ENCODE data around the gene MTMR2.

MTMR2 gene

DNA sequence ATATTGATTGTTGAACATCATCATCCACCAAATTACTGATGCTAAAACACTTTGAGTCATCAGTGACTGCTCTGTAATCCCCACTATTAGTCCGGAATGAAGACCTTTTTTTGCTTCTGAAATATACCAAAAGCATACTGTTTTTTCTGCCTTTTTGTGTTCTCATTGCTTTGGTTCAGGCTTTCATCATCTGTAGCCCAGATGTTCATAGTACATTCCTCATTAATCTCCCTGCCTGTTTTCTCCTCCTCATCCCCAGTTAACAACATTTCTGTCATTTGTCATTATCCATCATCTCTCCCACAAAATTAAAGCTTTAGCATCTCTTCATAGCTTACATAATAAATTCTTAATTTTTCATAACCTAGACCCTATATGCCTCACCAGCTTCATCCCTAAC lies 124.4 kb downstream of the MTMR2 start:
- TF ChIP-seq, protein P1, sequence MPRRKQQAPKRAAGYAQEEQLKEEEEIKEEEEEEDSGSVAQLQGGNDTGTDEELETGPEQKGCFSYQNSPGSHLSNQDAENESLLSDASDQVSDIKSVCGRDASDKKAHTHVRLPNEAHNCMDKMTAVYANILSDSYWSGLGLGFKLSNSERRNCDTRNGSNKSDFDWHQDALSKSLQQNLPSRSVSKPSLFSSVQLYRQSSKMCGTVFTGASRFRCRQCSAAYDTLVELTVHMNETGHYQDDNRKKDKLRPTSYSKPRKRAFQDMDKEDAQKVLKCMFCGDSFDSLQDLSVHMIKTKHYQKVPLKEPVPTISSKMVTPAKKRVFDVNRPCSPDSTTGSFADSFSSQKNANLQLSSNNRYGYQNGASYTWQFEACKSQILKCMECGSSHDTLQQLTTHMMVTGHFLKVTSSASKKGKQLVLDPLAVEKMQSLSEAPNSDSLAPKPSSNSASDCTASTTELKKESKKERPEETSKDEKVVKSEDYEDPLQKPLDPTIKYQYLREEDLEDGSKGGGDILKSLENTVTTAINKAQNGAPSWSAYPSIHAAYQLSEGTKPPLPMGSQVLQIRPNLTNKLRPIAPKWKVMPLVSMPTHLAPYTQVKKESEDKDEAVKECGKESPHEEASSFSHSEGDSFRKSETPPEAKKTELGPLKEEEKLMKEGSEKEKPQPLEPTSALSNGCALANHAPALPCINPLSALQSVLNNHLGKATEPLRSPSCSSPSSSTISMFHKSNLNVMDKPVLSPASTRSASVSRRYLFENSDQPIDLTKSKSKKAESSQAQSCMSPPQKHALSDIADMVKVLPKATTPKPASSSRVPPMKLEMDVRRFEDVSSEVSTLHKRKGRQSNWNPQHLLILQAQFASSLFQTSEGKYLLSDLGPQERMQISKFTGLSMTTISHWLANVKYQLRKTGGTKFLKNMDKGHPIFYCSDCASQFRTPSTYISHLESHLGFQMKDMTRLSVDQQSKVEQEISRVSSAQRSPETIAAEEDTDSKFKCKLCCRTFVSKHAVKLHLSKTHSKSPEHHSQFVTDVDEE (CRISPR knock-in tag; IDR thresholded peaks at IDR 0.05), result no peak
- TF ChIP-seq, protein P2, sequence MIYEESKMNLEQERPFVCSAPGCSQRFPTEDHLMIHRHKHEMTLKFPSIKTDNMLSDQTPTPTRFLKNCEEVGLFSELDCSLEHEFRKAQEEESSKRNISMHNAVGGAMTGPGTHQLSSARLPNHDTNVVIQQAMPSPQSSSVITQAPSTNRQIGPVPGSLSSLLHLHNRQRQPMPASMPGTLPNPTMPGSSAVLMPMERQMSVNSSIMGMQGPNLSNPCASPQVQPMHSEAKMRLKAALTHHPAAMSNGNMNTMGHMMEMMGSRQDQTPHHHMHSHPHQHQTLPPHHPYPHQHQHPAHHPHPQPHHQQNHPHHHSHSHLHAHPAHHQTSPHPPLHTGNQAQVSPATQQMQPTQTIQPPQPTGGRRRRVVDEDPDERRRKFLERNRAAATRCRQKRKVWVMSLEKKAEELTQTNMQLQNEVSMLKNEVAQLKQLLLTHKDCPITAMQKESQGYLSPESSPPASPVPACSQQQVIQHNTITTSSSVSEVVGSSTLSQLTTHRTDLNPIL (CRISPR knock-in tag; IDR thresholded peaks at IDR 0.05; ENCODE audit: low read depth), result no peak
- TF ChIP-seq TOX (CRISPR knock-in tag; IDR thresholded peaks at IDR 0.05; ENCODE audit: borderline replicate concordance), result no peak
- TF ChIP-seq ZFP3 (CRISPR knock-in tag; IDR thresholded peaks at IDR 0.05), result no peak
- no peak for TF ChIP-seq ESRRG (CRISPR knock-in tag; IDR thresholded peaks at IDR 0.05)
- TF ChIP-seq ZFP30 (CRISPR knock-in tag; IDR thresholded peaks at IDR 0.05), result no peak
- TF ChIP-seq ZC3H10 (CRISPR knock-in tag; IDR thresholded peaks at IDR 0.05), result no peak
- TF ChIP-seq, protein P3, sequence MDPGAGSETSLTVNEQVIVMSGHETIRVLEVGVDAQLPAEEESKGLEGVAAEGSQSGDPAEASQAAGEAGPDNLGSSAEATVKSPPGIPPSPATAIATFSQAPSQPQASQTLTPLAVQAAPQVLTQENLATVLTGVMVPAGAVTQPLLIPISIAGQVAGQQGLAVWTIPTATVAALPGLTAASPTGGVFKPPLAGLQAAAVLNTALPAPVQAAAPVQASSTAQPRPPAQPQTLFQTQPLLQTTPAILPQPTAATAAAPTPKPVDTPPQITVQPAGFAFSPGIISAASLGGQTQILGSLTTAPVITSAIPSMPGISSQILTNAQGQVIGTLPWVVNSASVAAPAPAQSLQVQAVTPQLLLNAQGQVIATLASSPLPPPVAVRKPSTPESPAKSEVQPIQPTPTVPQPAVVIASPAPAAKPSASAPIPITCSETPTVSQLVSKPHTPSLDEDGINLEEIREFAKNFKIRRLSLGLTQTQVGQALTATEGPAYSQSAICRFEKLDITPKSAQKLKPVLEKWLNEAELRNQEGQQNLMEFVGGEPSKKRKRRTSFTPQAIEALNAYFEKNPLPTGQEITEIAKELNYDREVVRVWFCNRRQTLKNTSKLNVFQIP (CRISPR knock-in tag; IDR thresholded peaks at IDR 0.05; ENCODE audit: borderline replicate concordance, low read depth), result no peak
- no peak for TF ChIP-seq CSRNP3 (CRISPR knock-in tag; IDR thresholded peaks at IDR 0.05)
- TF ChIP-seq ARNTL (CRISPR knock-in tag; IDR thresholded peaks at IDR 0.05; ENCODE audit: borderline replicate concordance, low read depth), result no peak
- no peak for TF ChIP-seq RARB (CRISPR knock-in tag; IDR thresholded peaks at IDR 0.05)
- TF ChIP-seq TCF4 (CRISPR knock-in tag; IDR thresholded peaks at IDR 0.05; ENCODE audit: borderline replicate concordance), result no peak
- no peak for TF ChIP-seq PATZ1 (CRISPR knock-in tag; IDR thresholded peaks at IDR 0.05; ENCODE audit: borderline replicate concordance)
- no peak for TF ChIP-seq OSR1 (CRISPR knock-in tag; IDR thresholded peaks at IDR 0.05)
- no peak for ATAC-seq

DNA sequence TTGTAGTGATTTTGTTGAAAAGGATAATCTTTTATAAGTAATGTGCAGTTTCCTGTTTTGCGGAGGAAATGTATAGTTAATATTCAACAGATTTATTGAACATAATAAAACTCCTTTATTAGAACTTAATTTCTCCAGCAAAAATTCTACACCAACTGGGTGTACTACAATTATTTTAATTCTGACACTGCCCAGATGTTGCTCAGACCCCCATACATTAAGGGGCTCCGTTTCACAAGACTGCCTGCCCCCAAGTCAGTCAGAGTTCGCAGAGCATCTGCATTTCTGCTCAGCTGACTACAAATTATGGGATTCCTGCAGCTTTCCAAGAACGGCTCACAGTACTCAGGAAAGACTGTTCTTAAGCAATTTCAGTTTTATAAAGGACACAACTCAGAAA lies 127.4 kb downstream of the MTMR2 start:
- TF ChIP-seq, protein P3 (CRISPR knock-in tag; IDR thresholded peaks at IDR 0.05; ENCODE audit: borderline replicate concordance, low read depth), result no peak
- TF ChIP-seq, protein P1 (CRISPR knock-in tag; IDR thresholded peaks at IDR 0.05), result no peak
- TF ChIP-seq CSDC2 (CRISPR knock-in tag; IDR thresholded peaks at IDR 0.05) (no peak), ZC3H10 (CRISPR knock-in tag; IDR thresholded peaks at IDR 0.05) (no peak), ZNF8 (CRISPR knock-in tag; IDR thresholded peaks at IDR 0.05) (no peak), OSR1 (CRISPR knock-in tag; IDR thresholded peaks at IDR 0.05) (no peak), BACH2 (CRISPR knock-in tag; IDR thresholded peaks at IDR 0.05; ENCODE audit: borderline replicate concordance) (no peak), PATZ1 (CRISPR knock-in tag; IDR thresholded peaks at IDR 0.05; ENCODE audit: borderline replicate concordance) (no peak), CSRNP3 (CRISPR knock-in tag; IDR thresholded peaks at IDR 0.05) (no peak), RARB (CRISPR knock-in tag; IDR thresholded peaks at IDR 0.05) (no peak), PPARA (CRISPR knock-in tag; IDR thresholded peaks at IDR 0.05; ENCODE audit: borderline replicate concordance) (no peak)
- no peak for ATAC-seq
